Inflammatory macrophage (primary cell): Measurements from ENCODE around the gene TRIM66.

ENCODE experiments used
- DNase-seq, 2 donors: peaks; one replicate each; pipeline ENCODE4 v3.0.0-alpha.2; 2020 to 2022

The TRIM66 gene

DNA sequence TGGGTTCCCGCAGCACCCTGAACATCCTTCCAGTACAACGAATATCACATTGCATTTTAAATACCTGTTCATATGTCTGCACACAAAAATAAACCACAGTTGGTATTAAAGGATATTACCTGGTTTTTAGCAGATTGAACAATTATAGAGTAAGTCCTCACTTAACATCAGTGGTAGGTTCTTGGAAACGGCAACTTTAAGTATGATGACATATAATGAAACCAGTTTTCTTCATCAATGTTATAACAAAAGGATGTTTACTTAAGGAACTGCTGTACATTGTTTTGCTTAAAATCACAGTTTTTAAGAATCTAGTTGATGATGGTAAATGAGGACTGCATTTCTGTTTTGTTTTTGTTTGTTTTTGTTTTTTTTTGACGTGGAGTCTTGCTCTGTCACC, 28.0 kb downstream of the TRIM66 start:
- DNase-seq: no peak

DNA sequence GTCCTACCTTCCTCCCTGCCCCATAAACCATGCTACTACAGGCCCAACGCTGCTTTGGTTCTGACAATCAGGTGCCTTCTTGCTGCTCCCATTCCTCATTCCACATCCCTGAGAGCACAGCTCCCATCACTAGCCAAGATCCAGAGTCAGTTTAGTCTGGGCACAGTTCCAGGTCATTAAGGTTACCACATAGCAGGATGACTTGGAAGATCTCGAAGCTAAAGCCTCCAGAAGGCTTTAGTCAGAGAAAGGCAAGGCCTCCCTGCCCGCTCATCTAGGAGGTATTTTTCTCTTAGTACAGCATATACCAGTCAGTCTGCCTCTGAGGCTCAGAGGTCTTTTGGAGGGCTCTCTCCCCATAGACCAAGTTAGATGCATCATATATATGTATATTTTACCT, 30.3 kb downstream of the TRIM66 start:
- no peak for DNase-seq

DNA sequence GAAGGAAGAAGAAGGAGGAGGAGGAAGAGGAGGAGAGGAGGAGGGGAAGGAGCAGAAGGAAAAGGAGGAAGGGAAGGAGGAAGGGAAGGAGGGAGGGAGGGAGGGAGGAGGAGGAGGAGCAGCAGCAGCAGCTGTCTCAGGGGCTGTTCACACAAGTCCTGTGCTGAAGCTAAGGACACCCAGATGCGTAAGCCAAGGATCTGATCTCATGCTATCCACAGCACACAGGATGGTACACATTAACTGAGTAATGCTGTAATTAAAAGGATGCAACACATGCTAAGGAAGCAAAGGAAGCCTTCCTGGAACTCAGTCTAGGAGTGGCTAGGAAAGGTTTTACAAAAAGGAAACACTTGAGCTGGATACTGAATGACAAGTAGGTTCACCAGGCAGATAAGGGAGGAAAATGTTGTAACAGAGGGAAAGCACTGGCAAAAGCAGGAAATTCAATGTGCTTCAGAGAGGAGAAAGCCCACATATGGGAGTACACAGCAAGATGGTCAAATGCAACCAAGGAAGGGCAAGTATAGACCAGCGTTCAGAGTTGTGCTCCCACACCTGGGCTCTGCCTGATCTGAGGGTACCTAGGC, 32.0 kb downstream of the TRIM66 start:
- no peak for DNase-seq

DNA sequence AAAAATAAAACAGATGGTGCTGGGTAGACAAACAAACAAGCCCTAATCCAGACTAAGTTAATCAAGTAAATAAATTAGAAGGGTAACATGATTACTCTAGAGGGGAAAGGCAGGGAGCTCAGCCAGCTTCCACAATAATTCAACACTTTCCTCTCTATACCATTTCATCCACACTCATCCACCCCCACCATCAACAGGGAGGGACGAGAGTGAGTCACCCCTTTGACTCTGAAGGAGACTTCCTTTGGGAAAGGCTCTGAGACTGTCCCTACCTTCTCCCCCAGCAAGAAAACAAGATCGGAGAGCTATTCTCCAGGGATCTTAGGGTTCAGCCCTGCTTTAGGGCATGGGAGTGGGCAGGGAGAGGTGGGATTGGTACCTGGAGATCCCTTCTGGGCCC, 33.1 kb downstream of the TRIM66 start:
- no peak for DNase-seq

- DNase-seq: no peak
Observed at GRCh38 chr11:8646873-8647272, 35.6 kb downstream of the TRIM66 start.

GRCh38 chr11:8642196-8642841, 40.1 kb downstream of the TRIM66 start:
- DNase-seq: no peak

- no peak for DNase-seq
Observed at GRCh38 chr11:8641332-8641731, 41.1 kb downstream of the TRIM66 start.

DNA sequence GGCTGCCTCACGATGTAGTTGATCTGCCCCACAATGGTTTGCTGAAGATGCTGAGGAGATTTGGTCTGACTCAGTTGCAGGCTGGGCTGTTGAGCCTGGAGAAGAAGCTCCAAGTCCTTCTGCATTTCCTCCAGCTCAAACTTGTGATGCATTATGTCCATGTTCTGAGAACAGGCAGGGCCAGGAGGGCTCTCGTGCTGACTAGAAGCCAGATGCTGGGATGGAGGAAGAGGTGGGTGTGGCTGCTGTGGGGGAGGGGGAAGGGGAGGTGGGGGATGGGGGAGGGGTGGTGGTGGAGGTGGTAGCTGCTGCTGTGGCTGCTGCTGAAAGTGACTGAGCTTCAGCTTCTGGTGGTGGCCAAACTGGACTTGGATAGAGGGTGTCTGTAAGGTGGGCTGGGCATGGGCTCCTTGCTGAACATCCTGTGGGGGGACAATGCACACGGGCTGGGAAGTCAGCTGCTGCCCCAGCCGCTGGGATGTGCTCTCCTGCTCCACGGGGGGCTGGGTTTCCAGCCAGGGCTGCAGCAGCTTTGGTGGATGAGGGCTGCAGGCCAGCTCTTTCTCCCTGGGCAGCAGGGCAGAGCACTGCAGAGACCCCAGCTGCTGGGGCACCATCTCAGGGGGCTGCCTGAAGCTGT, 42.1 kb downstream of the TRIM66 start:
- DNase-seq: no peak

DNA sequence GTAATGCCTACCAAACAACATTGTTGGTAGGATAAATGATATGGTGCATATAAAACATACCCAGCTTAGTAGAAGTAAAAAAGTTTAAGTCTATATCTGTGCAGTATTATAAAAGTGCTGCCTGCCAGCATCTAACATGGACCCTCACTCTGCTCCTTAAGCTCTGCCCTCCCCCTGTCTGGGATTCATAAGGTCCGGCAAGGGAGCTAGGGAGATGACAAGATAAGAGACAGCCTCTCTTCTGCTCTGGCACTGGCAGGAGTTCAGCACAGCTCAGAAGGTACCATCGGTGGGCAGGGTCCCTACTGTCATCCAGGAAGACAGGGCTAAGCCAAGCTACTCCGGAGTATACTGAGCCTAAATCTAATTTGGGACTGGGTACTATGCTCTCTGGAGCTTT, 42.8 kb downstream of the TRIM66 start:
- DNase-seq: no peak

GRCh38 chr11:8638300-8638699, 44.2 kb downstream of the TRIM66 start:
- no peak for DNase-seq

- no peak for DNase-seq
Observed at GRCh38 chr11:8636127-8636526, 46.3 kb downstream of the TRIM66 start.

DNA sequence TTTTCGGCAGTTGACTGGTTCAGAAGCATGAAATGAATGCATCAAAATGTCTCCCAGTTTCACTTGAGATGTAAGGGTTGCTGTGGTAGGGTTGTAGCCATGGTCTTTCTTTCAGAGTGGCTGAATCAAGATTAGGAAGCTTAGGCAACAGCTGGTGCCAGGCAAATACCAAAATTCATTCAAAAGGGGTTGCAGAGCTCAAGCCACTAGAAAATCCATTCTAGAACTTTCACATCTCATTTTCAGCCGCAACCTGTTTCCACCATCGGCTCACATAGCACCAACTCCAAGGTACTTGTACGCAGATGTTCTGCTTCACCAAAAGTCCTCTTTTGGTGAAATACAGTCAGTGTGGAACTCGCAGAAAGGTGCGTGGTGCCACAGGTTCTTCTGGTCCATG, 48.0 kb downstream of the TRIM66 start:
- no peak for DNase-seq

GRCh38 chr11:8631395-8632118, 50.9 kb downstream of the TRIM66 start:
- DNase-seq: no peak

DNA sequence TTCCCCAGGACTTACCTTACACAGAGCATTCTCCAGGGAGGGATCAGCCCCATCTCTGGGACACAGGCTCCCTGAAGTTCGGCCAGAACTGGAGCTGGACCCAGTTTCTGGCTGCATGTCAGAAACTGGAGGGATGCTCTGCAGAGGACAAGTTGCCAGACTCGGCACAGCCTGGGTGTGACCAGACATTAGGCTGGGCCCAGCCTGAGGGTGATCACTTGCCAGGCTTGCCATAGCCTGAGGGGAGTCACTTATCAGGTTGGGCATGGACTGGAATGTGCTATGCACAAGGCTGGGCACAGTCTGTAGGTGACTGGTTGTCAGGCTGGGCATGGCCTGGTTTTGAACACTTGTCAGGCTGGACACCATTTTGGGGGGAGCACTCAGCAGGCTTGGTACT, 57.8 kb downstream of the TRIM66 start:
- no peak for DNase-seq

DNA sequence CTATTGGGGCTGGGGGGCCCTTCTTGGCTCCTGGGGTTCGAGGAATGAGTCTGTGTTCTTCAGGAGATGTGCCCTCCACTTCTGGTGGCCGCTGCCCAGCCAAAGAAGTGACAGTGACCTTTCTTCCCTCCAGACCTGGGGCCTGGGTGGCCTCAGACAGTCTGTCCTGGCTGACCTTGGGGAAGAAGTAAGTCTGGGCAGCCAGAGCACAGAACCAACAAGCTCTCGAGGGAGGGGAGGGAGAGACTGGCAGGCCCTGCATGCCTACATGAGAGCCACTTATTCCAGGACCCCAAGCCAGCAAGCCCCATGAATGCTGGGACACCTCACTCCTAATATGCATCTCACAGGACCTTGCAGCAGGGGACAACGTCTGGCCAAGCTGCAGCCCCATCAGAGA, 61.3 kb downstream of the TRIM66 start:
- DNase-seq: no peak

GRCh38 chr11:8617063-8617462, 65.4 kb downstream of the TRIM66 start:
- DNase-seq: no peak

- DNase-seq: no peak
Observed at GRCh38 chr11:8615291-8616032, 67.0 kb downstream of the TRIM66 start.

GRCh38 chr11:8614497-8614896, 68.0 kb downstream of the TRIM66 start:
- no peak for DNase-seq

DNA sequence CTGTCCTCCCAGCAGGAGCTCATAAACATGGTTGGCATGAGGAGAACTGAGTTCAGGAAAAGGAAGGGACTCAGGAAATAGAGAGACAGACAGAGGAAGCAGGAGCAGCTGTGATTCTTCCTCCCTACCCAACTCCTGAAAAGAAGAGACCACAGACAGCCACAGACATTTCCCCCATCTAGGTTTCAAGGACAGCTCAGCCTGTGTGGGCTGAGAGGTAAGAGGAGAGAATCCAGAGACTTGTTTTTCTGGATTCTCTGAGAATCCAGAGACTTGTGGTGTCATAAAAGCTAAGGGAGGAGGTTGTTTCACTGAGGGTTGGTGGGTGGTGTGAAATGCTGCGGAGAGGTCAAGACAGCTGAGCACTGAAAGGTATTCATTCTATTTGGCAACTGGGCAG, 69.4 kb downstream of the TRIM66 start:
- DNase-seq: no peak

DNA sequence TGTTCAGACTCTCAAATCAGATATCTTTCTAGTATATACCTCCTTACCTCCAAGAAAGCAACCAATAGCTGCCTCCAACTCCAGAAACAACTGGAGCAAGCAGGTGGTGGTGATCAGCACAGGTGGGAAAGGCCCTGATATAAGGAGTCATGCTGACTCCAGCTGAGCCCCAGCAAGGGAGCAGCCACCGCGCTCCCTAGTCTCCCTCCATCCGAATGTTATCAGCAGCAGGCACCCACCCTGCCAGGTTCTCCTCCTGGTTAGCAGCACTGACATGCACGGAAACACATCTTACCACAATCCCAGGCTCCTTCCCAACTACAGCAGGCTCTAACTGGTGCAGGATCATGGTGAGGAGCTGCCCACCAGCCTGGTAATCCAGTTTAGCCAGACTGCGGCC, 69.9 kb downstream of the TRIM66 start:
- DNase-seq: no peak

DNA sequence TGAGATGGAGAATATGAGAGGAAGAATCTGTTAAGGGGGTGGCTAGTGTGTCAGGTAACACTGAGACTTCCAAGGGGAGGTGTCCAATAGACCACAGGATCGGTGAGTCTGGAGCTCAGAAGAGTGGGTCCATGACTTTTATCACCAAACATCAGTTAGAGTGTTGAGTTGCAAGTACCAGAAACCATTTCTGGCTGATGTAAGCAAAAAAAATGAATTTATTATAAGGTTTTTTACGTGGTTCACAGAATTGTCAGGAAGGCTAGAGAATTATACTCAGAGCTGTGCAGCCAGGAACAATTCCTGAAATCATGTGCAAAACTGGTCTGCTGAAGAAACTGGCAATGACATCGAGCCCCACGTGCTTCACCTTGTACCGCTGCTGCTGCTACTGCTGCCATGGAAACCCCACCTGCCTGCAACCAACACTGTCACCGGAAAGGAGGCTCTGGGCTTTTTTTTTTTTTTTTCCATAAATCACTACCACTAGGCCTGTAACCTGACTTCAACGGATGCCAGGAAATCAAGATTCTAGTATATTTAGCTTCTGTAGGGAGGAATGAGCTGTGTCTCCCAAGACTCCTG, 71.8 kb downstream of the TRIM66 start:
- DNase-seq: no peak

GRCh38 chr11:8608652-8609051, 73.8 kb downstream of the TRIM66 start:
- DNase-seq: peak; percentile 34 to 57
